Stimulated activated CD8-positive, alpha-beta memory T cell treated with anti-CD3 and anti-CD28 coated beads, Interleukin-4, amount 100 ng/mL, for 4 hours (primary cell): ENCODE measurements around the gene PTBP1.
A peak's percentile ranks its signal among the peaks of the same experiment; 100 is the strongest.

Experiments used
- DNase-seq, 2 donors: peaks; one replicate each; pipeline ENCODE4 v3.0.0-alpha.2; 2020; ENCODE audit warnings: low read depth in 2 of 2, low spot score in 1 of 2

PTBP1 gene

GRCh38 chr19:796692-797527 is at the start of gene PTBP1:
Gene PTBP1 (plus strand): TSS chr19:797452. CDS start chr19:797498, 46 bp downstream.
- DNase-seq: peak; percentile 98 to 100

GRCh38 chr19:748274-748598 is 49.0 kb upstream of the PTBP1 start:
- no peak for DNase-seq

DNA sequence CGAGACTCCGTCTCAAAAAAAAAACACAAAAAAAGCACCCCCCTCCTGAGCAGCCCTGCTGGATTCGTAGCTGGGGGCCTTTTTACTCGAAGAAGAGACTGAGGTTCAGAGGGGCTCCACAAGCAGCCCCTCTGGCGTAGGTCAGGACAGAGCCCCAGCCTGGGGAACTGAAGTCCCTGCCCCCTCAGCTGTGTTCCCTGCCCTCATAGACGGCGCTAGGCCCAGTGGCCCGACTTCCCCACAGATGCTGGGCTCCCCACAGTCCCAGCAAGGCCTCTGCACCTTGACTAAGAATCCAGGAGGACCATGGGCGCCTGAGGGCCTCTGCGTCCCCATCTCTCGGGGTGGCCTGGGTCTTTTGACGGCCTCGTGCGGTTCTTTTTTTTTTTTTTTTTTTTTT is 47.4 kb upstream of the PTBP1 start:
- no peak for DNase-seq

DNA sequence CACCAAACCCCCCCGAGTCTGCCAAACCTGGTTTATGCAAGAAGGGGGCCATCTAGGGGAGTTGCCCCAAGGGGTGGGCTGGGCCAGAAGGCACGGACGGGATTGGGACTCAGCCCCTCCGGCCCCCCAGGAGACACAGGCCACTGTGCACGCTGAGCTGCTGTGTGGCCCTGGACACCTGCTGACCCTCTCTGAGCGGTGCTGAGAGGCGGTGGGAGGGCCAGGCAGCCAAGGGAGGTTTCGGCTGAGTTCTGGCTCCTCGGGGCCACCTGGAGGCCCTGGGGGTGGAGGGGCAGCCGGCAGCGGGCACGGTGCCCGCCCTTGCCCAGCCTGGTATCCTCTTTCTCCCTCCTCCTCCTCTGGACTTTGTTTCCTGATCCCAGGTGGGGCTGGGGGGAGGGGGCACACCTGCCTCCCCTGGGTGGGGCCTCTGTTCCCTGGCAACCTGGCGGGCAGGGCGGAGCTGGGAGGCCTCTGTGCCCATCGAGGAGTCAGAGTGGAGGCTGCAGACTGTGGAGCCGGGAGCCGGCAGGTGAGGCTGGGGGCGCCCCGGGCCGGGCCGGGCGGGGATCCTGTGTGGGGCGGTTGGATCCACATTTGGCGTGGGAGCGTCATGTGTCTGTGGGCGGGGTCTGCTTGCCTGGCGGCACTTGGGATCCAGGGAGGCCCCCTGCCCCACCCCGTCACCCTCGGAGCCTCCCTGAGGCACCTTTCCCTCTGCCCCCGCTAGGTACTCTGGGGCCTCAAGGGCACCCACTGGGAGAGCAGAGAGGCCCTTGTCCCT is 46.4 kb upstream of the PTBP1 start, which contains the start of gene MISP:
Gene MISP, plus strand, starts transcription at position 473 of the 784 bp plus-strand sequence. CDS start 5,835 bp downstream, outside the sequence.
- no peak for DNase-seq

DNA sequence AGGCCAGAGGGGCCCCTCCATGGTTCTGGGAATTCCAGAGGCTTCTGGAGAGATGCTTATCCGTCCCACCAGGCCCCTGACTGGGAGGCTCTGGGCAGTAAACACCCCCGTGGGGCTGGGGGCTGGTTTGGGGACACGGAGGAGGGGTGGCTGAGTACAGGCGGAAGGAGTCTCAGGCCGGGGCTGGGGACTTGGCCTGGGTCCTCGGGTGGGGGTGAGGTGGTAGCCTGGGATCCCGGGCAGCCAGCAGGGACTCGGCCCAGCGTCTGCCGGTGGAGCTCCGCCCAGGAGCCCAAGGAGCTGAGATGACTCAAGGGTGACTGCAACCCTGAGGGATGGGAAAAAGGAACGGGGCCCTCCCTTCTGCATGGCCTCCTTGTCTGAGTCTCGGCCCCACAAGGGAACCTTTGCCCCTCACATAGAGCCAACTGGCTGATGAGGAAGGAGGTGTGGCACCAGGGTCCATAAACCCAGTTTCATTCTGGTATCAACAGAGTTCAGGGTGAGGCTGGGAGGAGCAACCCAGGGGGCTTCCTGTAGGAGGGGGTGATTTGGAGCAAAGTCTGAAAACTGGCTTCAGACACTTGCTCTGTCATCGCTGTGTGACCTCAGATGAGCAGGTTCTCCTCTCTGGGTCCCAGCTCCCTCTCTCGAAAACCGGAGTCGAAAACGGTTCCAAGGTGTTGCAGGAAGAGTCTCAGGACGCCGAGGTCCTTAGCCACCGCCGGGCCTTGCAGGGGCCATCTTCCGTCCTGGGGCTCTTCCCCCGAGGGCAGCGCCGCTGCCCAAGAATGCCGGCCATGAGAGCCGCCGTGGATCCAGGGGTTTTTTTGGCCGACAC is 45.5 kb upstream of the PTBP1 start:
- DNase-seq: no peak

- DNase-seq: no peak
These were observed 44.4 kb upstream of the PTBP1 start for GRCh38 chr19:752652-753517.

DNA sequence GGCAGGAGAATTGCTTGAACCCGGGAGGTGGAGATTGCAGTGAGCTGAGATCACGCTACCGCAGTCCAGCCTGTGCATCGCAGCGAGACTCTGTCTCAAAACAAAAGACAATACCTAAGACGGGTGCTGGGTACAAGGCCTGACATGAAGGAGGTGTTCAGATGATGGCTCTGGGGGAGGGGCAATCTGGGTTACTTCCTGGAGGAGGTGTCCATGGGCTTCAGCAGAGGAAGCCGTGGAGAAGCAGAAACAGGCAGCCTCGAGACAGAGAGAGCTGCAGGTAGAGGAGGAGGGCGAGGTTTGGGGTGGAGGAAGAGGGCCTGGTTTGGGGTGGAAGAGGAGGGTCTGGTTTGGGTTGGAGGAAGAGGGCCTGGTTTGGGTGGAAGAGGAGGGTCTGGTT is 42.7 kb upstream of the PTBP1 start:
- no peak for DNase-seq

DNA sequence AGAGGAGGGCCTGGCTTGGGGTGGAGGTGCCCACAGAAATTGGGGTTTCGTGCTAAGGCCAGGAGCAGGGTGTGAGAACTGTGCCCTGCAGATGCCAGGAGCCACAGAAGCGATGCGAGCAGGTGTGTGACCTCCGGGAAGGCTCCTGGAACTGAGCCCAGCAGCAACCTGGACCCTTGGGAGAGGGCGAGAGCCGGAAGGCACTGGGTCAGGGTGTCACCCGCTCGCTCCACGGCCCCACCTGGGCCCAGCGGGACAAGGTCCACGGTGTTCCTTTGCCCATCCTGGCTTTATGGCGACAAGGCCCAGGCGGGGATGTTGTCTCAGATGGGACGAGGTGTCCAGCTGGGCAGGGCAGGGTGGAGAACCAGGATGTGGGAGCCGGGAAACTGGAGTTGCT is 42.2 kb upstream of the PTBP1 start:
- DNase-seq: no peak

GRCh38 chr19:756236-756635 is 41.0 kb upstream of the PTBP1 start:
- DNase-seq: no peak

DNA sequence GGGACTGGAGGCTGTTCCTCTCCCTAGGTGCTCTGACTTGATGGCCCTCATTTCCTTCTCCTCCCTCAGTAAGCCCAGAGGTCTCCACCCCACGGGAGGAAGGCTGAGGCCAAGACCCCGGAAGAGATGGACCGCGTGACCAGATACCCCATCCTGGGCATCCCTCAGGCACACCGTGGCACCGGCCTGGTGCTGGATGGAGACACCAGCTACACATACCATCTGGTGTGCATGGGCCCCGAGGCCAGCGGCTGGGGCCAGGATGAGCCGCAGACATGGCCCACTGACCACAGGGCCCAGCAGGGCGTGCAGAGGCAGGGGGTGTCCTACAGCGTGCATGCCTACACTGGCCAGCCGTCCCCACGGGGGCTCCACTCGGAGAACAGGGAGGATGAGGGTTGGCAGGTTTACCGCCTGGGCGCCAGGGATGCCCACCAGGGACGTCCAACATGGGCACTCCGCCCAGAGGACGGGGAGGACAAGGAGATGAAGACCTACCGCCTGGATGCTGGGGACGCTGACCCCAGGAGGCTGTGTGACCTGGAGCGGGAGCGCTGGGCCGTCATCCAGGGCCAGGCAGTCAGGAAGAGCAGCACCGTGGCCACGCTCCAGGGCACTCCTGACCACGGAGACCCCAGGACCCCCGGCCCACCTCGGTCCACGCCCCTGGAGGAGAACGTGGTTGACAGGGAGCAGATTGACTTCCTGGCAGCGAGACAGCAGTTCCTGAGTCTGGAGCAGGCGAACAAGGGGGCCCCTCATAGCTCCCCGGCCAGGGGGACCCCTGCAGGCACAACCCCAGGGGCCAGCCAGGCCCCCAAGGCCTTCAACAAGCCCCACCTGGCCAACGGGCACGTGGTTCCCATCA is 40.2 kb upstream of the PTBP1 start:
- no peak for DNase-seq

DNA sequence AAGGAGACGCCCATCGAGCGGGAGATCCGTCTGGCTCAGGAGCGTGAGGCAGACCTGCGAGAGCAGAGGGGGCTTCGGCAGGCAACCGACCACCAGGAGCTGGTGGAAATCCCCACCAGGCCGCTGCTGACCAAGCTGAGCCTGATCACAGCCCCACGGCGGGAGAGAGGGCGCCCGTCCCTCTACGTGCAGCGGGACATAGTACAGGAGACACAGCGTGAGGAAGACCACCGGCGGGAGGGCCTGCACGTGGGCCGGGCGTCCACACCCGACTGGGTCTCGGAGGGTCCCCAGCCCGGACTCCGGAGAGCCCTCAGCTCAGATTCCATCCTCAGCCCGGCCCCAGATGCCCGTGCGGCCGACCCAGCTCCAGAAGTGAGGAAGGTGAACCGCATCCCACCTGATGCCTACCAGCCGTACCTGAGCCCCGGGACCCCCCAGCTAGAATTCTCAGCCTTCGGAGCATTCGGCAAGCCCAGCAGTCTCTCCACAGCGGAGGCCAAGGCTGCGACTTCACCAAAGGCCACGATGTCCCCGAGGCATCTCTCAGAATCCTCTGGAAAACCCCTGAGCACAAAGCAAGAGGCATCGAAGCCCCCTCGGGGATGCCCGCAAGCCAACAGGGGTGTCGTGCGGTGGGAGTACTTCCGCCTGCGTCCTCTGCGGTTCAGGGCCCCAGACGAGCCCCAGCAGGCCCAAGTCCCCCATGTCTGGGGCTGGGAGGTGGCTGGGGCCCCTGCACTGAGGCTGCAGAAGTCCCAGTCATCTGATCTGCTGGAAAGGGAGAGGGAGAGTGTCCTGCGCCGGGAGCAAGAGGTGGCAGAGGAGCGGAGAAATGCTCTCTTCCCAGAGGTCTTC is 39.2 kb upstream of the PTBP1 start:
- no peak for DNase-seq

GRCh38 chr19:763181-763580 is 34.1 kb upstream of the PTBP1 start:
- DNase-seq: no peak

GRCh38 chr19:763869-764268 is 33.4 kb upstream of the PTBP1 start:
- no peak for DNase-seq

- no peak for DNase-seq
These were observed 33.0 kb upstream of the PTBP1 start for GRCh38 chr19:764301-764700.

DNA sequence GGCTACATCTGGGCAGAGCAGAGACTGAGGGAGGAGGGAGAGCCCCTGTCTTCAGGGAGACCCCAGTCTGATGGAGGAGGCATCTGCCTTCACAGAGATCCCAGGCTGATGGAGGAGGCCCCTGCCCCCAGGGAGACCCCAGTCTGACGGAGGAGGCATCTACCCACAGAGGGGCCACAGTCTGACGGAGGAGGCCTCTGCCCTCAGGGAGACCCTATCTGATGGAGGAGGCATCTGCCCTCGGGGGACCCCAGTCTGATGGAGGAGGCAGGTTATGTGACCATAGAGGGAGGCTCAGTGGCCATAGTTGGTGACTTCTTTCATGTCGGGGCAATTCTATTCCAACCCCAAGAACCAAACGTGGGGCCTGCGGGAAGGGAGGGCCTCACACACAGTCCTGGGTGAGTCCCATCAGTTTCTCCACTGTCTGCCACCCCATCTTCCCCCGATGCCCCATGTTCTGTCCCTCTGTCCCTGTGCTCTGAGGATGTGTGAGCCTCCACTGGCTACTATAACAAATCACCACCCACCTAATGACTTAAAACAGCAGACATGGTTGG is 32.0 kb upstream of the PTBP1 start:
- no peak for DNase-seq

GRCh38 chr19:768424-768823 is 28.8 kb upstream of the PTBP1 start:
- no peak for DNase-seq

- no peak for DNase-seq
These were observed 27.6 kb upstream of the PTBP1 start for GRCh38 chr19:769616-770015.

GRCh38 chr19:771332-771785 is 25.9 kb upstream of the PTBP1 start:
- DNase-seq: no peak
